ENCODE results near the gene FAM83D.

DNA sequence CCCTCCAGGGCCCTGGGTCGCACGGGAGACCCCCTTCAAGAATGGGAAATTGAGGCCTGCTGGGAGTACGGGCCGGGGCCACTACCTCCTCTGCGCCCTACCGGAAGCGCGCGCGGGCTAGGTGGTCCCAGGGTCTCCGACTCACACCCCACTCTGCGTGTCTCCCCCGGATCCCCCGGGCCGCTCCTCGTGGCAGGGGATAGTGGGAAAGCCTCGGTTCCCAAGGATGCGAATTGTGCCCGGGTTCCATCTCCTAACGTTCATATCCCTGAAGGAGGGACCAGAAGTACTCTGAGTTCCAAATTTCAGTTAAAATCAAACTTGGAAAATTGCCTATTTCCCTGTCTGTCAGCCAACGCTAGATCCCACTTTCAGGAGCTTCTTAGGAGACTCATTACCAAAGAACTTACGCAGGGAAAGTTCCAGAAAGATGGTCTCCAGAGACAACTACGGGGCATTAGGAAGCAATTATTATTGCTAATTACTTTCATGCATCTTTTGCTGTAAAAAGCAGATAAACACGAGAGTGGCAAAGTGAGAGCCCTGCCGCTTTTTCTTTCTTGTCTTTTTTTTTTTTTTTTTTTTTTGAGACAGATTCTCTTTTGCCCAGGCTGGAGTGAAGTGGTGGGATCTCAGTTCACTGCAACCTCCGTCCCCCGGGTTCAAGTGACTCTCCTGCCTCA, 858 bp downstream of the FAM83D start:
- no peak for TF ChIP-seq MAZ (IDR thresholded peaks at IDR 0.05; ENCODE audit: borderline replicate concordance, low read depth, low read length)
- TF ChIP-seq, protein P1, sequence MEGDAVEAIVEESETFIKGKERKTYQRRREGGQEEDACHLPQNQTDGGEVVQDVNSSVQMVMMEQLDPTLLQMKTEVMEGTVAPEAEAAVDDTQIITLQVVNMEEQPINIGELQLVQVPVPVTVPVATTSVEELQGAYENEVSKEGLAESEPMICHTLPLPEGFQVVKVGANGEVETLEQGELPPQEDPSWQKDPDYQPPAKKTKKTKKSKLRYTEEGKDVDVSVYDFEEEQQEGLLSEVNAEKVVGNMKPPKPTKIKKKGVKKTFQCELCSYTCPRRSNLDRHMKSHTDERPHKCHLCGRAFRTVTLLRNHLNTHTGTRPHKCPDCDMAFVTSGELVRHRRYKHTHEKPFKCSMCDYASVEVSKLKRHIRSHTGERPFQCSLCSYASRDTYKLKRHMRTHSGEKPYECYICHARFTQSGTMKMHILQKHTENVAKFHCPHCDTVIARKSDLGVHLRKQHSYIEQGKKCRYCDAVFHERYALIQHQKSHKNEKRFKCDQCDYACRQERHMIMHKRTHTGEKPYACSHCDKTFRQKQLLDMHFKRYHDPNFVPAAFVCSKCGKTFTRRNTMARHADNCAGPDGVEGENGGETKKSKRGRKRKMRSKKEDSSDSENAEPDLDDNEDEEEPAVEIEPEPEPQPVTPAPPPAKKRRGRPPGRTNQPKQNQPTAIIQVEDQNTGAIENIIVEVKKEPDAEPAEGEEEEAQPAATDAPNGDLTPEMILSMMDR (conservative IDR thresholded peaks at IDR 0.05; ENCODE audit: low read depth, low read length) = no peak
- TF ChIP-seq POLR2A (IDR thresholded peaks at IDR 0.05; ENCODE audit: low read depth, low read length) = no peak
- no peak for TF ChIP-seq RCOR1 (IDR thresholded peaks at IDR 0.05; ENCODE audit: insufficient replicate concordance, low read length)
- no peak for TF ChIP-seq RAD21 (IDR thresholded peaks at IDR 0.05; ENCODE audit: low read length)
- TF ChIP-seq BHLHE40 (IDR thresholded peaks at IDR 0.05; ENCODE audit: low read depth, low read length) = no peak
- no peak for TF ChIP-seq CEBPB (IDR thresholded peaks at IDR 0.05; ENCODE audit: low read depth, low read length)
- TF ChIP-seq RFX5 (IDR thresholded peaks at IDR 0.05; ENCODE audit: low read depth, low read length) = no peak
- TF ChIP-seq MXI1 (IDR thresholded peaks at IDR 0.05; ENCODE audit: borderline replicate concordance, low read depth, low read length) = no peak
- TF ChIP-seq USF2 (IDR thresholded peaks at IDR 0.05; ENCODE audit: low read depth, low read length) = no peak
- no peak for TF ChIP-seq NFE2L2 (IDR thresholded peaks at IDR 0.05; ENCODE audit: low read depth, low read length)
- no peak for TF ChIP-seq SMC3 (IDR thresholded peaks at IDR 0.05; ENCODE audit: low read depth, low read length)
- no peak for TF ChIP-seq MAFK (IDR thresholded peaks at IDR 0.05; ENCODE audit: low read depth, low read length)

Measured in IMR-90 (cell line).